ENCODE results near the gene DNM3.

The DNM3 gene

DNA sequence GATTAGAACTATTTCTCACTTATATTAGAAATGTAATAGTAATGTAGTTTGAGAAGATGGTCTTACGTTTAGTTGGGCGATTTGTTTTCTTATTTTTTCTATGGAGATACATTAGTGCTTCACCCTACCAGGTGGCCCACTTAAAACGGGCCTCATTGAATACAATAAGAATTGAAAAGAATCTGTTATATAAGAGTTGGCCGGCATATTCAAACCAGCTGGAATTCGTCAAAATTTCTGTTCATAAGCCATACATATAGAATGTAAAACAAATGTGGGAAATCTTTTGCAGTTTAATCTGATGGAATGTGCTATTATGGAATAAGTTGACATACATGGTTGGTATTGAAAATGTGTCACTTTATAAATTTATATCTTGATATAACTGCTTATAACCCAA lies 482.8 kb downstream of the DNM3 start:
- no peak for DNase-seq (ENCODE audit: low read depth, low spot score)

DNA sequence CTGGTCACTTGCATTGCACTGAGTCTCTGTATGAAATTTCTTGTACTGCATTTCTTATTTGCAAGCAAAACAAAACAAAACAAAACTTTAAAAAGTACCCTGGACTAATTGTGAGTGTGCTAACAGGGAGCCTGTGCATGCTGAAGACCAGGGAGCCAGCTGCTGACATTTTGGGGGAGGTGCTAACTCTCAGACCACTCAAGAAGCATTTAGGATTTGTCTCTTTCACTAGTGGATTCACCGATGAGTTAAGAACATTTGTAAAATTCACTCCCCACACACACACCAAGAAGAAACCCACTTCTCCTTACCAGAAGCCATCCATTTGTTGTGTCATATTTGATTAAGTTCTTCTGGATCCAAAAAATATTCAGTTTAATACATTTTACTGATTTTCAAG lies 483.5 kb downstream of the DNM3 start:
- DNase-seq (ENCODE audit: low read depth, low spot score), result no peak

DNA sequence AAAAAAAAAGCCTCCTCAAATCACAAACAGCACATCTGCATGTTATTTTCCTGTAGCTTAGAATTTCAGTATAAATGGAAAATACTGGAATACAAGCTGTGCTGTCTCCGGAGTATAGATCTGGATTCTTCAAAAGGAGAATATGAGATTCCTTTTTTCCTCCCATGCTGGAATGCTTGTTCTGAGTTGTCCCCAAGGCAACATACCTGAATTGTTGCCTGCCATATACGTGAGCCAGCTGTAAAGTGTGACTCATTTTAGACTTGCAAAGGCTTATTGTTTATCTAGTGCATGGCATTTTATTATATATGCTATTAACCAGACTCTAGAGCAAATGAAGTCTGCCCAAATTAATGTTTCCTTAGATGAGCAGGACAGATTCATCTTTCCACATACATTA lies 484.2 kb downstream of the DNM3 start:
- DNase-seq (ENCODE audit: low read depth, low spot score), result no peak

DNA sequence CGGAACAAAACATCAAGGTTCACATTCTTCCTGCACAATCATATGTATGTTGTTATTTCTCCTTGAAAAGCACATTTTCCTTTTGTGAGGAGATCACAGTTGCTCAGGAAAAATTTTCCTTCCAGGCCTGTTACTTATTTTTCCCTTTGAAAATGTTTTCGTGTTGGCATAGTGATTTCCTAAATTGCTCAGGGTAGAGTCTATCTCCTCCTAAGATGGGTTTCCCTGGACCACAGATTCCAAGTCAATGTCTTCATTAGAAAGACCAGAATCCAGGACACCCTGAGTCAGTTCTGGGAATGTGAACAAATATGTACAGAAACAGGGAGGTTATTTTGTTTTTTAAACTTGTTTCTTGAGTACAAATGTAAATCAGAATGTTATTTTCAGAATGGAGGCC lies 484.8 kb downstream of the DNM3 start:
- DNase-seq (ENCODE audit: low read depth, low spot score), result no peak

DNA sequence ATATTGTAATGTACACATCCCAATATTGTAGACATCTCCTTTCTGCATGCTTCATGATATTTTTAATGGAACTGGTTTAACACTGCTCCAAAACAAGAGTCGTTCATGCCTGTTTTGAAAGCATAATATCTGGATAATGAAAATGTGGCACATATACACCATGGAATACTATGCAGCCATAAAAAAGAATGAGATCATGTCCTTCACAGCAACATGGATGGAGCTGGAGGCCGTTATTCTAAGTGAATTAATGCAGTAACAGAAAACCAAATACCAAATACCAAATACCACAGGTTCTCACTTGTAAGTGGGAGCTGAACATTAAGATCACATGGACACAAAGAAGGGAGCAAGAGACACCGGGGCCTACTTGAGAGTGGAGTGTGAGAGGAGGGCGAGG lies 487.0 kb downstream of the DNM3 start:
- DNase-seq (ENCODE audit: low read depth, low spot score), result no peak

DNA sequence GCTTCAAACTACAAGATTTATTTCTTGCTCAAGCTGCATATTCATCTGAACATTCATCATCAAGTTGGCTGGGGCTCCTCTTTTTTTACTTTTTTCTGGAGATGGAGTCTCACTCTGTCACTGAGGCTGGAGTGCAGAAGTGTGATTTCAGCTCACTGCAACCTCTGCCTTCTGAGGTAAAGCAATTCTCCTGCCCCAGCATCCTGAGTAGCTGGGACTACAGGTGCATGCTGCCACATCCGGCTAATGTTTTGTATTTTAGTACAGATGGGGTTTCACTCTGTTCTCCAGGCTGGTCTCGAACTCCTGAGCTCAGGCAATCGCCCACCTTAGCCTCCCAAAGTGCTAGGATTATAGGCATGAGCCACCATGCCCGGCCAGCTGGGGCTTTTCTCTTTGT lies 490.9 kb downstream of the DNM3 start:
- no peak for DNase-seq (ENCODE audit: low read depth, low spot score)

DNA sequence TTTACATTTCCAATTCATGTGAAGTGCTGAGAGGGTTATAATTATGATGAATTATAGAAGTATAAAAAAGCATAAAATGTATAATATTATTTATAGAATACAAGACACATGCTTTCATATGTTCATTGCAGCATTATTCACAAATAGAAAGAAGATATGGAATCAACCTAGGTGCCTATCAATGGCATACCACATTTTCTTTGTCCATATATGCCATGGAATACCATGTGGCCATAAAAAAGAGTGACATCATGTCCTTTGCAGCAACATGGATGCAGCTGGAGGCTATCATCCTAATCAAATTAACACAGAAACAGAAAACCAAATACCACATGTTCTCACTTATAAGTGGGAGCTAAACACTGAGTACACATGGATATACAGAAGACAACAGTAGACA lies 494.1 kb downstream of the DNM3 start:
- no peak for DNase-seq (ENCODE audit: low read depth, low spot score)

DNA sequence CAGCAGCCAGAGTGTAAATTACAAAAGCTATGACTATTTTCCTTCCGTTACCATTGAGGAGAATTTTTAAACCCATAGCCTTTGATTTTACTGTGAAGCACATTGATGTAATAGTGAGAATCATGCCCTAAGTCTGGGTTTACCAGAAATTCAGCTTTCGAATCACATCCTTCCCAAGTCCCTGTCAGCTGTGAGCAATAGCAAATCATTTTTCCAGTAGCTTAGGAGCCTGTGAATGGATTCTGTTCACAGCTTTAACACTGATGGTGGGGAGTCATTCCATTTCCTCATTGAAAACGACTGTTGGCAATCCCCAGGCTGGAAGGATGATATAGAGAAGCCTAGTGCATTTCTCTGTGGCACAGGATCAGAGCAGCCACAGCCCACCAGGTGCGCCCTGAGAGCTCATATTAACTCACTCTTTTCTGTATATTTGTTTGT lies 497.0 kb downstream of the DNM3 start:
- DNase-seq (ENCODE audit: low read depth, low spot score), result no peak

DNA sequence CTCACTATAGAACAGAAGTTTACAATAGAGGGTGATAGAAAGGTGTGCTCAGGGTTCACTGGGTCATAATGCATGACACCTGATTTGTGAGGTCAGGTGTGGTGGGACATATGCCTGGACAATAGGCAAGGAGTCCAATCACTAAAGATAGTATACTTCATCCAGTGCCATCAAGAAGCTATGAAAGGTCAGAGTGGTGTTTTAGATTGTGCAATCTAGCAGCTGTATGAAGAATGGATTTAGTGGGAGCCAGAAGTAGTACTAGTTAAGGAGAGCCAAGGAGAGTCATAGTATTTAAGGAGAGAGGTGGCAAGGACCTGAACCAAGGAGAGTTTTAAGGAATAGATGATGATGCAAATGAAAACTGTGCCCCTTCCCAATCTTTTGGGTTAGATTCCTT lies 498.5 kb downstream of the DNM3 start:
- no peak for DNase-seq (ENCODE audit: low read depth, low spot score)

DNA sequence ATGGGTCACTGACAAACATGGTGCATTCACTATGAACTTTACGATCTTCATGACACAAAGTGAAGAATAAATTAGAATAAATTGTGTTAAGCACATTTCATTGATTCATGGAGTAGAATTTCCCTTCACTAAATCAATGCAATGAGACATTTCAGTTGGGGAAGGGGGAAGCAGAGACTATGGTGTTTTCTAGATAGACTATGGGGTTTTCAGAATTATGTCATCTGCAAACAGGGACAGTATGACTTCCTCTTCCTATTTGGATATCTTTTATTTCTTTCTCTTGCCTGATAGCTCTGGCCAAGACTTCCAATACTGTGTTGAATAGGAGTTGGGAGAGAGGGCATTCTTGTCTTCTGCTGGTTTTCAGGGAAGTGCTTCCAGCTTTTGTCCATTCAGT lies 499.2 kb downstream of the DNM3 start:
- DNase-seq (ENCODE audit: low read depth, low spot score), result no peak

DNA sequence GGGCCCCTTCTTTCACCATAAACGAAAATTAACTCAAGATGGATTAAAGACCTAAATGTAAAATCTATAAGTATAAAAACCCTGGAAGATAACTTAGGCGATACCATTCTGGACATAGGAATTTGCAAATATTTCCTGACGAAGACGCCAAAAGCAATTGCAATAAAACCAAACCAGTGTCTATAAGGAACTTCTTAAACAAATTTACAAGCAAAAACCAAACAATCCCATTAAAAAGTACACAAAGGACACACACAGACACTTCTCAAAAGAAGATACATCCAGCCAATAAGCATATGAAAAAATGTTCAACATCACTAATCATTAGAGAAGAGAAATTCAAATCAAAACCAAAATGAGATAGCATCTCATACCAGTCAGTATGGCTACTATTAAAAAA lies 500.4 kb downstream of the DNM3 start:
- DNase-seq (ENCODE audit: low read depth, low spot score), result no peak

DNA sequence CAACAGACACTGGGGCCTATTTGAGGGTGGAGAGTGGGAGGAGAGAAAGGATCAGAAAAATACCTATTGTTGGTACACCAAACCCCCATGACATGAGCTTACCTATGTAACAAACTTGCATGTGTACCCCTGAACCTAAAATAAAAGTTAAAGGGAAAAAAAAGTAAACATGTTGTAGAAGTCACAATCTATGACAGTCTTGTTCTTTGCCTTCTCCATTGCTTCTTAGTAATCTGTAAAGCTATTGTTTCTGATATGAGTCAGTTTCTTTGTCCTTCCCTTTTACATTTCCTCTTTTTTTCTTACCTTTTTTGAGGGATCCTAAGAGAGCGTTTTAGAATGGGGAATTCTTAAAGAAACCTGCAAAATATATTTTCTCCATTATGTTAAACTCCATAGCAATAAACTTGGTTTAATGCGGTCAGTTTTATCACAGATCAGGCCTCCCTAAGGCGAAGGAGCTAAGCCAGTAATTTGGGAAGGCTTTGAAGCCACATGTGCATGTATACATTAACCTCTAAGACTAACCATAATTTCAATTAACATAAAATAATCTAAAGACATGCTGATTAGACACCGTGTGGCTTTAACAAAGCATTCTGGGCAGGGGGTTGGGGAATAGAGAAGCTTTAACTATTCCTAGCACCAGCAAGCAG lies 501.4 kb downstream of the DNM3 start:
- DNase-seq (ENCODE audit: low read depth, low spot score), result no peak

DNA sequence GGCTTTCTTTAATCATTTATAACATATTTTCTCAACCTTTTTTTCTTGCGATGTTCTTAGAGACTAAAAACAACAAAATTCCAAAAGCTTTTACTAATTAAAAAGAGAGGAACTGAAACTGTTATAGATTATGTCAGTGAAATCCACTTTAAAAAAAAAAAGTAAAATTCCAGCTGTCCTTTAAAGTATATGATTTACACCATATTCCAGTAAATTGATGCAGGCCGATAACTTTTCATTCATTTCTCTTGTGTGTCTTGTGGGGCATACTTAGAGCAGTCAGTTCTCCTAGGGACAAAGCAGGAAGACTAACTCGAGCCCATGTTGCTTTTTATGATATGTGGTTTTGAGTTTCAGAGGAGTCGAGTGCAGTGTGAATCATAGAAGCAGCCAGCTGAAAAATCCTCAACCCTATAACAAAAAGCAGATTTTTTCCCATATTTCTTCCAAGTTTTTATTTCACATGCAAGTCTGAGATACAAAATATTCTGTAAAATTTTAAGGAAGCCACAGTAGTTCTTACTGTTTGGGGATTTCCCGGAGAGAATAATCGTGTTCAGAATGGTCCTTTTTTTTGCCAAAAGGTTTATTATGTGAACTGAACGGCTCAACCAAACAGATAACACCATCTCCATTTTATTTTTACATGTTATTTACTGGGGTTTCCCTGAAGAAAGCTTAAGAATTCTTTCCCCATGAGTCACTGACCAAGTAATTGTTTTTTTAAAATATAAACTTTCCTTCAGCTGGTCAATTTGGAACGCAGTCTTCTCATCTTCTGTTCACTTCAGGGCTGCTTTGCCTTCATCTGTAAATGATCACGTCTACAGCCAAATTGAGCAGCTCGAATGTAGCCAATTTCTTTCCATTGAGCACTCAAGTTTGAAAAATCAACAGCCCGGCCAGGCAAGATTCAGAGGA lies 502.2 kb downstream of the DNM3 start:
- DNase-seq (ENCODE audit: low read depth, low spot score), result no peak

DNA sequence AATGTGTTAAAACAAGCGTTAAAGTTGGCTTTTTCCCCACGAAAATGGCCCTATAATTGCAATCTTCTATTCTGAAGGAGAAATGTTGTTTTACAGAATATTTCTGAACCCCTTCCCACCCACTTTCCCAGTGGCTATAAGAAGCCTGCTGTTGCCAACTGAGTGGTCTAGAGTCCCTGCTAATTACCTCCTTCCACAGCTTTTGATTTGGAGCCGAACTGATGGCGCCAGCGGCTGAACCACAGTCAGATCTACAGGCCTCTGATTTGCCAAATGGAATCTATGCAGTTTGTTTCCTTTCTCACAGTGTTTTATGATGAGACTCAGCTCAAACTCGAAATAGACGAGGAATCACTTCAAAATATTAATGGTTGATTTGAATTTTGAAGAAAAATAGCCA lies 503.1 kb downstream of the DNM3 start:
- no peak for DNase-seq (ENCODE audit: low read depth, low spot score)

DNA sequence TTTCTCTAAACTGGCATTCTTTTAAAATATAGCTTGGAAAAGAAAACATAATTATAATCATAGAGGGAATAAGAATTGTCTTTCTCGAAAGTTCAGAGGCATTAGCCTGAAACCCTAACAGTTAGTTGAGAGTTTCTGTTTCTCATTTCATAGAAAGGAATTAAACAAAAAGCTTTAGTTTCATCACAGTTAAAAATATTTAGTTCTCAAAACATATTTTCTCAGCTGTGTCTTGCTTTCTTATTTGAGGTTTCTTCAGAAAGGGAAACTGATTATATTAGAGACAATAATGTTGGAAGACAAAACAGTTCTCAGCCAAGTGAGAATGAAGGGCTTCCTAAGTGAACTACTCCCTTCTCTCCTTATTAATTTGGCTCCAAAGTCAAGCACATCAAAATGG lies 503.8 kb downstream of the DNM3 start:
- no peak for DNase-seq (ENCODE audit: low read depth, low spot score)

DNA sequence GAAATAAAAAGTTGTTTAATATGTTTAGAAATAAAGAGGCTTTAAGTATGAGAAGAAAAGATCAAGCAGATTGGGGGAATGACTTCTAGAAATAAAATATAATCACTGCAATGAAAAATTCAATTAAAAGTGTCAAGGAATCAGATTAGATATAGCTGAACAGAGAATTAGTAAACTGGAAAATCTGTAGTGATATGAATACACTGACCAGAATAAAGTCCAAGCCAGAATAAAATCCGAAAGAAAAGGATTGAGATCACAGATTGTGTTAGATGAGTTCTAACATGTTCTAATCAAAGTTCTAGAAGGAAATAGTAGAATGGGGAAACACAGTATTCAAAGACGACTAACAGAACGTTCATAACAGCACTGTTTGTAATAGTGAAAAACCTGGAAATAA lies 506.1 kb downstream of the DNM3 start:
- no peak for DNase-seq (ENCODE audit: low read depth, low spot score)

DNA sequence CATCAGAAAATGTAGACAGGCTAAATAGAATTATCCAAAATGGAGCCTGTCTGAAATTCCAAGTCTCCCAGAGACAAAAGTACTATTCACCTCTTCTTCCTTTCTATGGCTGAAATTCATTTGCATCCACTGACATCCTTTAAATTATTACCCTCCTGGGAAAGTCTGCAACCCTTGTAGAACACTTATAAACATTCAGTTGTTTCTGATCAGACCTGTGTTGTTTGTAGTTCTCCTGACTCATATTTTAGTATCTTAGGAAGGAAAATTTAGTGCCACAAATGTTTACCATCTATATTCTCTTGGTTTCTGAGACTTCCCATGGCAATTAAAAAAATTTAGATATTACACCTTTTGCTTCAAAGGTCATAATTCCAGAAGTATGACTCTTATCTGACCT lies 509.6 kb downstream of the DNM3 start:
- DNase-seq (ENCODE audit: low read depth, low spot score), result no peak

DNA sequence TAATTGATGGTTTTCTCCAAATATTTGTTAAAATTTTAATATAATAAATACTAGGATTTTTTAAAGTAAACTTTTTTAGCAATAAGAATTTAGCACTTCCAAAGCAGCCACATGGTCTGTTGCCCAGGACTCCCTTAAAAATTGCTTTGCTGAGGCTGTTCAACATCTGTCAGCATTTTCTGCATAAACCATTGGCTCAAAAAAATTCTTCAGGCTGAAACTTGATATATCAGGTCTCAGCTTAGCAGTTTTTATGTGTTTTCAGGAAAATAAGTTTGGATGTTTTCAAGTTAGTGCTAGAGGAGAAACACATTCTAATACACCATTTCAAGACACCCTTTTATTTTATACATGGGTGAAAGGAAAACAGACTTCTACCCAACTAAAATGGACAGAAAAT lies 510.0 kb downstream of the DNM3 start:
- no peak for DNase-seq (ENCODE audit: low read depth, low spot score)

DNA sequence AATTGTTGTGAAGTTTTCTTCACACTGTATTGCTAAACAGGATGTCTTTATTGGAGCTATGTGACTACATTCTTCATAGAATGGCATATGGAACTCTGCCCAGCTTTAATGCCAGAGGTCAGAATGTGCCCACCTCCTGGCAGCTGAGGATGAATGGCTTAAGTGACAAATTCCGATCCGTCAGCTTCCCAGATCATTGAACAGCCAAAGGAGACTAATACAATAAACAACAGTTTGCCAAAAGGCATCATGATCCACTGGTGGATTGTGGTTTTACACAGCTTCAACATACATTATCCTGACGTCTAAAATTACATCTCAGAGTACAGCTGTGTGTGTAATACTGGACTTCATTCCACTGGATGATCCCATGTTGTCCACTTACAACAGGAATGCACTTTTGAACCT lies 510.5 kb downstream of the DNM3 start:
- no peak for DNase-seq (ENCODE audit: low read depth, low spot score)

DNA sequence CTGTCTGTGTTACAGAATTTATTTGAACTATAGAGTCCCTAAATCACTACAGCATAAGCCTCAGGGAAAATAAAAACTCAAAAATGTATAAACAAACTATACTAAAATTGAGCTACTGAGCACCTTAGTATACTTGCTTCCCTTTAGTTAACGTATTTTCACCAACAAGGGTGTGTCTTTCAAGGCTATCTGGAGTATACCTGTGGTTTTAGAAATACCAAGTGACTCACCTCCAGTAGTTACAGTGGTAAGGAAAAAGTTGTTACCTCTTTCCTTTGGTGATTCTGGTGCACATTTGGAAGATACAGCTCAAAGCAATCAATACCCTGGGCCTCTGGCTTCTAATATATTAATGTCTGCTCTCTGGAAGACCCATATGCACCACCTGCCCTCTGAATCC lies 511.1 kb downstream of the DNM3 start:
- DNase-seq (ENCODE audit: low read depth, low spot score), result no peak

DNA sequence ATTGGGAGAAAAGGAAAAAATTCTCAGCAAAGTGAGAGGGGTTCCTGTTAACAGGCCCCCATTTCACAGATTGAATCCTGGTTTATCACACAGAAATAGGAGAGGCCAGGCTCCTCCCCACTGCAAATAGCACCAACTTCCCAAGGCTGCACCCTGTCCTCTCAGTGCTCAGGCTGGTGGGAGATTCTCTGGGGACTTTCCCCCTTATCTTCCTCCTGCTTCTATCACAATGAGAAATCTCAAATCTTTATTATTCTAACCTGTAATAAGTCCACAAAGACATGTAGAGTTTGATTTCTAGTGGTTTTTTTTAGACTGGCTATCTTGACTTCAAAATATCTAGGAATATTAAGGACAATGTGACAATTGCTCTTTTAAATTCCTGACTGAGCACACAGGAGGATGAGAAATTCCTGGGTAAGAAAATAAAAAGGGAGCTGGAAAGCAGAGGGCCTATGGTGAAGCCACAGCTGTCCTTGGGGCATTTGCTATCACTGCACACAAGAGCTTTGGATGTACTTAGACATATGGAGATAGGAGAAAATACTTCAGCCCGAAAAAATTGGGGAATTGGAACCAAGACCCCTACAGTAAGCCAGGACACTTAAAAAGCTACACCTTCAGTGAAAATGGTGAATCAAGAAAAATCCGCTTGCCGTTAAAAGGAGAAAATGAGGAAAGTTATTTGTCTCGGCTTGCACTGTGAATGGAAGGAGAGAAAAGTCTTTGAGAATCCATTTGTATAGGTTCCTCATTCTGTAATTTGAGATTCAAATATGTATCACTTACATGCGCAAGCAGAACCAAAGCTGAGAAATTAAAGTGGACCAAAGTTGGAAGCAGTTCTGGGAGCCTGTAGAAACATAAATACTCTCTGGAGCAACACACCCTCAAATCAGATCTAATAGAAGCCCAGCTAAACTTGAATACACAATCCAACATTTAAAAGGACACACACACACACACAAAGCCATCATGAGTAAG lies 513.3 kb downstream of the DNM3 start:
- DNase-seq (ENCODE audit: low read depth, low spot score), result no peak

DNA sequence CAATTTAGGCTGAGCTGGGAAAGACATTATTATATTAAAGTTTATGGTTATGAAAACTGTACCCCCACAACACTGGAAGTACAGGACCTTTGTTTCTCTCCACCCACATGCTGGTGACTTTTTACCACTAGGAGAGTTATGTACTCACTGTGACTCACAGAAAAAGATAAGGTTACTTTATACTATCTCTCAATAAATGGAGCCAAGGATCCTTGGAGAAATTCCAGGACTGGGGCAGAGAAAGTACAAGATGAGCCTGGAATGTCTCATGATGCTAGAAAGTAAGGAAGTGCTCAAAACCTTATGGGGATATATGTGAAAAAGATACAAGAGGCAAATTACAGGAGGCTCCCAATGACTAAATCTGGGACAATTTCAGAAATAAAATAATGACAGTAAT lies 515.3 kb downstream of the DNM3 start:
- no peak for DNase-seq (ENCODE audit: low read depth, low spot score)
